ENCODE data around the gene FGFR4. TPM values are rescaled to one million over a fixed set of nuclear protein-coding genes. Genes with fewer than 3 reads are reported as not detected.

Gene FGFR4
- total RNA-seq, 1 donor from 2014 or later: 1.4 TPM

GRCh38 chr5:177123789-177124485 is 37.2 kb downstream of the FGFR4 start:
- DNase-seq (ENCODE audit: low spot score) (no peak), ATAC-seq (no peak)
- intact Hi-C loops (cut with DNase I): no loop called here

GRCh38 chr5:177124486-177124991 is 37.8 kb downstream of the FGFR4 start:
- intact Hi-C loops (cut with DNase I): no loop called here
- DNase-seq (ENCODE audit: low spot score): no peak
- ATAC-seq: no peak

GRCh38 chr5:177126771-177127170 is 40.1 kb downstream of the FGFR4 start:
- intact Hi-C loops (cut with DNase I): loop anchor here (5.0 kb wide), 1 partner anchor 176 kb away; the partner anchor contains the start of genes PRELID1 and RAB24
- no peak for DNase-seq (ENCODE audit: low spot score)

GRCh38 chr5:177128551-177128981 is 41.9 kb downstream of the FGFR4 start:
- intact Hi-C loops (cut with DNase I): loop anchor here (5.0 kb wide), 1 partner anchor 174 kb away; the partner anchor contains the start of genes PRELID1 and RAB24
- DNase-seq (ENCODE audit: low spot score): peak; percentile 42
- ATAC-seq: no peak

More at GRCh38 chr5:177126771-177127170, 40.1 kb downstream of the FGFR4 start:
- no peak for ATAC-seq

GRCh38 chr5:177130211-177131018 is 43.7 kb downstream of the FGFR4 start:
- DNase-seq (ENCODE audit: low spot score) (no peak), ATAC-seq (no peak)
- intact Hi-C loops (cut with DNase I): no loop called here

GRCh38 chr5:177131019-177131320 is 44.3 kb downstream of the FGFR4 start:
- ATAC-seq (no peak), DNase-seq (ENCODE audit: low spot score) (no peak)
- intact Hi-C loops (cut with DNase I): no loop called here

GRCh38 chr5:177131352-177132135 is 44.8 kb downstream of the FGFR4 start:
- intact Hi-C loops (cut with DNase I): no loop called here
- DNase-seq (ENCODE audit: low spot score) (no peak), ATAC-seq (no peak)

GRCh38 chr5:177132136-177133095 is 45.7 kb downstream of the FGFR4 start:
- DNase-seq (ENCODE audit: low spot score) (peak; percentile 67), ATAC-seq (peak; percentile 60)
- intact Hi-C loops (cut with DNase I): no loop called here

- peak; percentile 94 for DNase-seq (ENCODE audit: low spot score)
- intact Hi-C loops (cut with DNase I): no loop called here
- ATAC-seq: peak; percentile 91
Observed at GRCh38 chr5:177133096-177133852, 46.6 kb downstream of the FGFR4 start, which contains the start of gene NSD1. Gene NSD1, plus strand, starts transcription at chr5:177133773. Its CDS starts 1,331 bp downstream, at chr5:177135104.

- ATAC-seq: peak; percentile 13
- DNase-seq (ENCODE audit: low spot score): no peak
- intact Hi-C loops (cut with DNase I): no loop called here
Observed at GRCh38 chr5:177133853-177134696, 47.4 kb downstream of the FGFR4 start.

GRCh38 chr5:177134697-177135225 is 48.0 kb downstream of the FGFR4 start:
- DNase-seq (ENCODE audit: low spot score): no peak
- ATAC-seq: no peak
- intact Hi-C loops (cut with DNase I): no loop called here

GRCh38 chr5:177140312-177140711 is 53.6 kb downstream of the FGFR4 start:
- ATAC-seq (no peak), DNase-seq (ENCODE audit: low spot score) (no peak)
- intact Hi-C loops (cut with DNase I): no loop called here

- DNase-seq (ENCODE audit: low spot score) (no peak), ATAC-seq (no peak)
- intact Hi-C loops (cut with DNase I): no loop called here
Observed at GRCh38 chr5:177141496-177141895, 54.8 kb downstream of the FGFR4 start.

- intact Hi-C loops (cut with DNase I): no loop called here
- DNase-seq (ENCODE audit: low spot score): no peak
- no peak for ATAC-seq
Observed at GRCh38 chr5:177142098-177142611, 55.4 kb downstream of the FGFR4 start.

GRCh38 chr5:177142778-177143177 is 56.1 kb downstream of the FGFR4 start:
- DNase-seq (ENCODE audit: low spot score) (no peak), ATAC-seq (no peak)
- intact Hi-C loops (cut with DNase I): no loop called here
